T-helper 2 cell treated with Interferon-gamma antibody and Interleukin-4, amounts not matched to agents 5 μg/mL and 100 μg/mL, for 36 hours (primary cell): Measurements from ENCODE around the gene DESI1.

Experiments used
- DNase-seq: peaks from one replicate; pipeline ENCODE4 v3.0.0; 2021; ENCODE audit warnings: low spot score
- H3K27ac Mint-ChIP-seq: one replicate; pipeline ENCODE4 v1.8.0; 2021; ENCODE audit warnings: mild to moderate bottlenecking, mixed read lengths
- H3K27me3 Mint-ChIP-seq: one replicate; pipeline ENCODE4 v1.8.0; 2021; ENCODE audit warnings: low read depth, mixed read lengths
- H3K36me3 Mint-ChIP-seq: one replicate; pipeline ENCODE4 v1.8.0; 2021; ENCODE audit warnings: low read depth, mixed read lengths
- H3K4me1 Mint-ChIP-seq: one replicate; pipeline ENCODE4 v1.8.0; 2021; ENCODE audit warnings: low read depth, mixed read lengths
- H3K4me3 Mint-ChIP-seq: one replicate; pipeline ENCODE4 v1.8.0; 2022; ENCODE audit warnings: mild to moderate bottlenecking, moderate library complexity, mixed read lengths
- H3K9me3 Mint-ChIP-seq: one replicate; pipeline ENCODE4 v1.8.0; 2021; ENCODE audit warnings: mixed read lengths

The DESI1 gene

GRCh38 chr22:41621099-41621910 is 462 bp upstream of the DESI1 start, which contains the start of gene XRCC6:
Gene XRCC6, plus strand, starts transcription at chr22:41621295. Its CDS starts 710 bp downstream, at chr22:41622005.
- H3K4me3 Mint-ChIP-seq: peak within 1 kb of the TSS; percentile 95
- no peaks in the 10 kb centered on the region for H3K27me3 Mint-ChIP-seq
- H3K4me1 Mint-ChIP-seq: peaks cover 33% of the 10 kb centered on the region
- DNase-seq: peak; percentile 97
- peaks cover 31% of the 10 kb centered on the region for H3K36me3 Mint-ChIP-seq
- H3K27ac Mint-ChIP-seq: peak within 1 kb of the TSS; percentile 97
- H3K9me3 Mint-ChIP-seq: no peaks in the 10 kb centered on the region

GRCh38 chr22:41619979-41620588 is 759 bp downstream of the DESI1 start:
- Mint-ChIP-seq H3K27me3 (no peaks in the 10 kb centered on the region), H3K4me1 (peaks cover 33% of the 10 kb centered on the region), H3K27ac (peak overlapping the region; percentile 97), H3K9me3 (no peaks in the 10 kb centered on the region), H3K4me3 (peak overlapping the region; percentile 95), H3K36me3 (peaks cover 27% of the 10 kb centered on the region)
- peak; percentile 32 for DNase-seq

DNA sequence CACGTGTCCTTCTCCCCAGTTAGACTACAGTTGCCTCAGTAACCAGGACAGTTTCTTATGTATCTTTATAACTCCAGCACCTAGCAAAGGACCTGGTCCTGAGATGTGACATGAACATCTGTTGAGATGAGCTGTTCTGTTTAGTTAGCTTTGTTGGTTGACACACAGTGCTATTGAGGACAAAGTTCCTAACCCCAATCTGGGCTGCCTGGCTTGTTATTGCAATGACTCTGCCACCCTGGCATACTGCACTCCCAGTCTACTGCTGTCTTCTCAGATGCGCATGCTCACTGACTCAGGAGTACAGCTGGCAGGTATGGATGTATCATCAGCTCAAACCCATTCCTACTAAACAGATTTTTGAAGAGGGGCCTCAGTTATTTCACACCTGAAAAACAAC is 7.4 kb downstream of the DESI1 start:
- Mint-ChIP-seq H3K9me3 (no peaks in the 10 kb centered on the region), H3K27ac (no peak overlapping the region), H3K4me1 (peaks cover 10% of the 10 kb centered on the region), H3K4me3 (no peak overlapping the region), H3K36me3 (peaks cover 20% of the 10 kb centered on the region), H3K27me3 (no peaks in the 10 kb centered on the region)
- no peak for DNase-seq

- H3K27ac Mint-ChIP-seq: no peak overlapping the region
- peaks cover 5% of the 10 kb centered on the region for H3K4me1 Mint-ChIP-seq
- DNase-seq: no peak
- H3K36me3 Mint-ChIP-seq: peaks cover 25% of the 10 kb centered on the region
- H3K27me3 Mint-ChIP-seq: no peaks in the 10 kb centered on the region
- no peak overlapping the region for H3K4me3 Mint-ChIP-seq
- H3K9me3 Mint-ChIP-seq: no peaks in the 10 kb centered on the region
Observed at GRCh38 chr22:41612603-41613306, 8.1 kb downstream of the DESI1 start.

GRCh38 chr22:41608386-41608785 is 12.5 kb downstream of the DESI1 start:
- Mint-ChIP-seq H3K36me3 (peaks cover 52% of the 10 kb centered on the region), H3K4me3 (no peak overlapping the region), H3K27ac (no peak overlapping the region), H3K9me3 (no peaks in the 10 kb centered on the region), H3K27me3 (peaks cover 6% of the 10 kb centered on the region), H3K4me1 (peaks cover 19% of the 10 kb centered on the region)
- DNase-seq: no peak

DNA sequence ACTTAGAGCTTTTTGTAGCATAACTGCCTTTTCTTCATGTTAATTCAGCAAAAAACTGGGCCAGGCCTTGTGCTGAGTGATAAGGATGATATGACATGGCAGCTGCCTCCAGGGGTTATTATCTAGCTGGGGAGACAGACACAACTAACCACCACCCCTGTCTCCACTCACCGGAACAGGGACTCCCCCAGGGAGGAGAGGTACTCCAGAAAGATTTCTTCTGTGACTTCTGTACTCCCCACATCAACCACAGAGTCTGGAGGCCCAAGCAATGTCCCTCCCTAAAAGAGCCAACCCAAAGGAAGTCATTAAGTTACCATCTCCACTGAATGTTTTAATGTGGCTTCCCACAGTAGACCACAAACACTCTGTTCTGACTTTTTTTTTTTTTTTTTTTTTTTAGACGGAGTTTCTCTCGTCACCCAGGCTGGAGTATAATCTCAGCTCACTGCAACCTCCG is 16.9 kb downstream of the DESI1 start:
- Mint-ChIP-seq H3K36me3 (peaks cover 71% of the 10 kb centered on the region), H3K27me3 (peaks cover 6% of the 10 kb centered on the region), H3K4me1 (peaks cover 28% of the 10 kb centered on the region), H3K27ac (peak overlapping the region; percentile 67), H3K4me3 (peak overlapping the region; percentile 16), H3K9me3 (no peaks in the 10 kb centered on the region)
- peak; percentile 82 for DNase-seq

DNA sequence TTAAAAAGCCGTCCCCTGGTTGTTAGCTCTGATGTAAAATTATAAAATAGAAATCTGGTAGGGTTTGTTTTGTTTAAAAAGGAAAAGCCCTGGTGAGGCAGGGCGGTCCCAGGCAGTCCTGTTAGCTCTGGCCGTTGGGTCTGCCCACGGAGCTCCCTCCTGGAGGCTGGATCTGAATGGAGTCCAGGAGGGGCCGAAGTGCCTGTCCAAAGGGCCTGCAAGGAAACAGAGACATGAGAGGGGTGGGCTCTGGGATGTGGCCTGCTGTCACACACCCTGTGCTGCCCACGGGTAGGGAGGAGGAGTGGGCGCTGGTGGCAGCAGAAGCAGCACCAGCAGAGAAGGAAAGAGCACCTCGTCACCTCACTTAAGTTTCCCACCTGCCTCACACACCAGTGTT is 19.9 kb downstream of the DESI1 start:
- peaks cover 28% of the 10 kb centered on the region for H3K4me1 Mint-ChIP-seq
- no peak overlapping the region for H3K27ac Mint-ChIP-seq
- peaks cover 6% of the 10 kb centered on the region for H3K27me3 Mint-ChIP-seq
- no peaks in the 10 kb centered on the region for H3K9me3 Mint-ChIP-seq
- no peak for DNase-seq
- H3K4me3 Mint-ChIP-seq: no peak overlapping the region
- H3K36me3 Mint-ChIP-seq: peaks cover 54% of the 10 kb centered on the region

- peaks cover 35% of the 10 kb centered on the region for H3K36me3 Mint-ChIP-seq
- H3K27me3 Mint-ChIP-seq: peaks cover 2% of the 10 kb centered on the region
- H3K4me1 Mint-ChIP-seq: peaks cover 15% of the 10 kb centered on the region
- DNase-seq: no peak
- H3K27ac Mint-ChIP-seq: no peak overlapping the region
- no peak overlapping the region for H3K4me3 Mint-ChIP-seq
- H3K9me3 Mint-ChIP-seq: no peaks in the 10 kb centered on the region
Observed at GRCh38 chr22:41598891-41599635, 21.8 kb downstream of the DESI1 start.

GRCh38 chr22:41598081-41598480 is 22.8 kb downstream of the DESI1 start:
- DNase-seq: no peak
- H3K4me3 Mint-ChIP-seq: no peak overlapping the region

DNA sequence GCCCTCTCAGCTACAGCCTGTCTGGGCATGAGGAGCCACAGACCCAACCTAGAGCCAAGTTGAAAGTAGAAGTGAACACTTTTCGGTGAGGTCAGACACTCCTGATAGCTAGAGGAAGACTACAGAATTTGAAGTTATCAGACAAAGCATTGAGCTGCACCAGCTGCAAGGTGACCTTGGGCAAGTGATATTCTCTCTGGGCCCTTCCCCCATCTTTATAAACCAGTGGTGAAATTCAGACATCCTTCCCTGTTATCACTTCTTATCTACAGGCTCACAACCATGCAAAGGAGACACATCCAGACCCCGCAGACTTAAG is 23.2 kb downstream of the DESI1 start:
- no peaks in the 10 kb centered on the region for H3K9me3 Mint-ChIP-seq
- peaks cover 25% of the 10 kb centered on the region for H3K36me3 Mint-ChIP-seq
- H3K4me3 Mint-ChIP-seq: no peak overlapping the region
- H3K4me1 Mint-ChIP-seq: peaks cover 2% of the 10 kb centered on the region
- no peak for DNase-seq
- no peak overlapping the region for H3K27ac Mint-ChIP-seq
- H3K27me3 Mint-ChIP-seq: no peaks in the 10 kb centered on the region

More at GRCh38 chr22:41598081-41598480, 22.8 kb downstream of the DESI1 start:
- no peaks in the 10 kb centered on the region for H3K27me3 Mint-ChIP-seq
- H3K36me3 Mint-ChIP-seq: peaks cover 30% of the 10 kb centered on the region
- H3K27ac Mint-ChIP-seq: no peak overlapping the region
- H3K9me3 Mint-ChIP-seq: no peaks in the 10 kb centered on the region
- peaks cover 6% of the 10 kb centered on the region for H3K4me1 Mint-ChIP-seq

- H3K36me3 Mint-ChIP-seq: peaks cover 19% of the 10 kb centered on the region
Observed at GRCh38 chr22:41596776-41597634, 23.8 kb downstream of the DESI1 start.

GRCh38 chr22:41595703-41596102 is 25.1 kb downstream of the DESI1 start:
- no peaks in the 10 kb centered on the region for H3K4me1 Mint-ChIP-seq
- no peak for DNase-seq
- no peak overlapping the region for H3K4me3 Mint-ChIP-seq
- H3K27me3 Mint-ChIP-seq: no peaks in the 10 kb centered on the region
- H3K27ac Mint-ChIP-seq: no peak overlapping the region
- no peaks in the 10 kb centered on the region for H3K9me3 Mint-ChIP-seq
- H3K36me3 Mint-ChIP-seq: peaks cover 12% of the 10 kb centered on the region

More at GRCh38 chr22:41596776-41597634, 23.8 kb downstream of the DESI1 start:
- Mint-ChIP-seq H3K4me3 (no peak overlapping the region), H3K4me1 (peaks cover 2% of the 10 kb centered on the region), H3K9me3 (no peaks in the 10 kb centered on the region), H3K27ac (no peak overlapping the region), H3K27me3 (no peaks in the 10 kb centered on the region)
- peak; percentile 26 for DNase-seq
